HG02610 (cell line): Measurements from ENCODE around the gene COL13A1.

Source experiments
- ATAC-seq: cut with Tn5 transposase; IDR thresholded peaks from one replicate; pipeline ENCODE4 v1.9.1; 2021; ENCODE audit warnings: mild to moderate bottlenecking, moderate library complexity; ENCODE audit not compliant: unreplicated experiment

Gene COL13A1

GRCh38 chr10:69801434-69802315, at the start of gene COL13A1:
Gene COL13A1 (plus strand): TSS chr10:69801906. CDS start chr10:69802424, 518 bp downstream.
- ATAC-seq, result no peak

DNA sequence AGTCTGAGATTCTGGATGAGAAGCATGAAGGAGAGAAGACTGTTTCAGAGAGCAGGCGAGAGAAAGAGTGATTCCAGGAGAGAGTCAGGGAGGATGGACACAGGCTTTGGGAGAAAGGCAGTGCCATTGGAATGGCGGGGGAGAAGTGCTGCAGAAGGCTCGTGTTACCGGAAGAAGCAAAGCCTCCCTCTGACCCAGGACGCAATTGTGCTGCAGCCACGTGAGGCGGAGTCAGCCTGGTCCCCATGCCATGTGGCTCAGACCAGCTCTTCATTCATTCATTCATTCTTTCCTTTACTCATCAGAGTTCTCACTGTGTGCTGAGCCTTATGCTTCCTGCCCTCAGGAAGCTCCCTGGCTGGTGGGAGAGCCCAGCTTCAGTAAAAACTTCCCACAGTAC, 49.2 kb upstream of the COL13A1 start:
- ATAC-seq, result no peak

- no peak for ATAC-seq
These were observed 45.4 kb upstream of the COL13A1 start for GRCh38 chr10:69756279-69756678.

DNA sequence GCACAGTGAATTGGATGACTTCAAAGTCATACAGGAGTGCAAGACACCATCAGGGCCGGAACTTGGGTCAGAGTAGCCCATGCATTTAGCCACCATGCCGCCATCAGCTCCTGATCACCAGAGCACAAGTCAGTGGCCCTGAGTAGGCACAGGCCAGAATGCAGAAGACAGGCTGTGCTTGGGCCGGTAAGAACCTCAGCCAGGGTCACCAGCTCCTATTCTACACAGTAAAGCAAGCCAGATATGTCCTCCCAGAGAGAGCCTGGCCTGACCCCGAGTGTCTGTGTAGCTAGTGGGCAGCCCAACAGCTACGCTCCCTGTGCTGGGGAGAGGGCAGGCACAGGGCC, 44.5 kb upstream of the COL13A1 start:
- no peak for ATAC-seq

DNA sequence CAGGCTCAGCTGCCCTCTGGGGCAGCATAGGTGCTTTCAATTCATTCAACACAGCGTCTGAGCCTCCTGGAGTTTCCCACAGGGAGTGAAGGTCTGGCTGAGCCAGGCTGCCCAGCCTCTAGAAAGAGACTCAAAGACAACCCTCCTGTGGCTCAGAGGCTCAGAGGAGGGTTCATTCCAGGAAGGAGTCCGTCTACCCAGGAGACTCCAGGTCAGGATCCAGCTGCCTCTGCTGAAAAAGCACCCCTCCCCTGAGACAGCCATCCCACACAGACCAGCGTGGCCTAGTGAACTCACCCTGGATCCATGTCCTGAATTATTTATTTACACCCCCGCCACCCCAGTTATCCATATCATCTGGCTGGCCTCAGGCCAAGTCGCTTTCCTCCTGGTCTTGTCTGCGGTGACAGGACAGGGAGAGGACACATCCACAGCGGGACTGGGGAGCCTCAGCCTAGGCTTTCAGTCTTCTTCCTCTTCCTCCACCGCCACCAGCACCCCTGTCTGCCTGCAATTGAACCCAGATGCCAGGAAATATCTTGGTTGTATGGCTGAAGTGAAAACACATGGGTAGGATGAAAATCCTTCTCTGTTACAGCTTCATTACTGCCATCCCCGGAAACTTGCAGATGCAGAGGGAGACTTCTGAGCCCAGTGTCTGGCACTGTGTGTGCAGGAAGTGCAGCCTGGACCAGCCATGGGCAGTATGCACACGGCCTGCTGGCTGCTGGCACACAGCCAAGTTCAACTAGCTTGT, 44.0 kb upstream of the COL13A1 start:
- no peak for ATAC-seq

DNA sequence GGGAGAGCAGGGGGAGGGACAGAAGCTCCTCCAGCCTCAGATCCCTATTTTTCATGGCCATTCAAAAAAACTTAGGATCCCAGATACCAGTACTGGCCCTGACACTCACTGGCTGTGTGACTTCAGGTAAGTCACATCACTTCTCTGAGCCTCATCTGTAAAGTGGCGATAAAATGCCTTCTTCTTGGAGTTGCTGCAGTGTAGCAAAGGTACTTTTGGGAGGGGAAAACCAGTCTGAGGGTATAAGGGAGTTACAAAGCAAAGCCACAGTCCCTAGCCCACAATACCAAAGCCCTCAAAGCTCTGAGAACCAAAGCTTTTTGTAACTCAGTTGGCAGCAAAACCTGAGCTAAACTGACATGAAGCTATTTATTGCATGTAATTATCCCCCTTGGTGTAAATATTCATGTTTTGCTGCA, 43.4 kb upstream of the COL13A1 start:
- ATAC-seq, result no peak

DNA sequence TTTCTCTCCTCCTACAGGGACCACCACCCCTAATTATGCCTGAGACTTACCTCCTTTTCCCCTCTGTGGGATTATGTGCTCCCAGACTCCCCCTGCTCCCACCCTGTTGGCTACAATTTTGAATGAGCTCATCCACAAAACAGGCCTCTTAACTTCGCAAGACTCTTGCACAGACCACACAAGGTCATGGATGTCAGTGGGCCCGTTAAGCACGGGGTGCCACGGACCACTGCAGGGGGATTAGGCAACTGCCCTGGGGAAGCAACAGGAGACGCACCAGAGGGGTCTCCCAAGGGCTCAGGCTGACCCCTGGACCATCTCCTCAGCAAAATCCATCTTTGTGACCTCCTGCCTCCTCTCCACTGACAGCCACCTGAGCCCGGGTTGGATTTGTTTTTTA, 42.1 kb upstream of the COL13A1 start:
- ATAC-seq, result no peak

DNA sequence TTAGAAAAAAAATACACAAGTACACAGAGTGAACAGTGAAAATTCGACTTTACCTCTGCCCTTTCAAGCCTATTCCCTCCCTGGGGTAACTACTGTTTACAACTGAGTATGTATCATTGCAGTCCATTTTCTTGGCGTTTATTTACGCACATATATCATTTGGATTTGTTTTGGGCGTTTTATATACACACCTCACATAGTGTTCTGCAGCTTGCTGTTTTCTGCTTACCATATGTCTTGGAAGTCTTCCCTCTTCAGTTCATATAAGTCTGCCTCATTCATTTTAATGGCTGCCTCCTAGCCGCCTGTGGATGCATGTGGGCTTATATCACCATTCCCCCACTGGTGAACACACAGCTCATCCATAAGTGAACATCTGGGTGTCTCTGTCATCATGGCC, 41.6 kb upstream of the COL13A1 start:
- no peak for ATAC-seq

- ATAC-seq, result no peak
These were observed 40.4 kb upstream of the COL13A1 start for GRCh38 chr10:69761320-69761719.

GRCh38 chr10:69766161-69766910, 35.4 kb upstream of the COL13A1 start:
- no peak for ATAC-seq

- ATAC-seq, result no peak
These were observed 33.9 kb upstream of the COL13A1 start for GRCh38 chr10:69767793-69768192.

GRCh38 chr10:69768386-69768785, 33.3 kb upstream of the COL13A1 start:
- no peak for ATAC-seq

GRCh38 chr10:69769395-69769992, 32.2 kb upstream of the COL13A1 start:
- ATAC-seq, result no peak

- ATAC-seq, result no peak
These were observed 28.6 kb upstream of the COL13A1 start for GRCh38 chr10:69772933-69773704.

GRCh38 chr10:69774596-69774995, 27.1 kb upstream of the COL13A1 start:
- no peak for ATAC-seq

GRCh38 chr10:69780077-69780476, 21.6 kb upstream of the COL13A1 start:
- ATAC-seq, result no peak

- no peak for ATAC-seq
These were observed 20.1 kb upstream of the COL13A1 start for GRCh38 chr10:69781576-69781975.

DNA sequence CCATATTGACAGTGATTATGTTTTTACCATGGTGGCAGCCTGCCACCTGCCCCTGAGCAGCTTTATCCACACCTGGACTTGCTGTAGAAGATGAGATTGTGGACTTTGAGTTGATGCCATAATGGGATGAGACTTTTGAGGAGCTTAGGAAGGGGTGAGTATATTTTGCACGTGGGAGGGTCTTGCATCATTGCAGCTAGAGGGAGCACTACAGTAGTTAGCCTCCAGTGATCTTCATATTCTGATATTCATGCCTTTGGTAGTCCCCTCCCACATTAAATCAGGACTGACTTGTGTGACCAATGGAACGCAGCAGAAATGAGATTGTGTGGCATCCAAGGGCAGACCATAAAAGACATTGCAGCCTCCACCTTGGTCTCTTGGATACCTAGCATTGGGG, 18.2 kb upstream of the COL13A1 start:
- no peak for ATAC-seq

- no peak for ATAC-seq
These were observed 14.9 kb upstream of the COL13A1 start for GRCh38 chr10:69786791-69787190.

GRCh38 chr10:69787681-69788080, 14.0 kb upstream of the COL13A1 start:
- ATAC-seq, result no peak
